GM10266 (cell line): ENCODE measurements around the gene DDB1.

Source experiments
- DNase-seq: peaks from one replicate; pipeline ENCODE4 v3.0.0; 2012; ENCODE audit errors: extremely low spot score
- TF ChIP-seq, protein P1 (sequence below): IDR thresholded peaks from 2 replicates; pipeline ENCODE4 v1.5.1; 2012; ENCODE audit warnings: mild to moderate bottlenecking, low read depth; ENCODE audit not compliant: control insufficient read depth, insufficient read depth; ENCODE audit errors: missing control alignments

Gene DDB1

DNA sequence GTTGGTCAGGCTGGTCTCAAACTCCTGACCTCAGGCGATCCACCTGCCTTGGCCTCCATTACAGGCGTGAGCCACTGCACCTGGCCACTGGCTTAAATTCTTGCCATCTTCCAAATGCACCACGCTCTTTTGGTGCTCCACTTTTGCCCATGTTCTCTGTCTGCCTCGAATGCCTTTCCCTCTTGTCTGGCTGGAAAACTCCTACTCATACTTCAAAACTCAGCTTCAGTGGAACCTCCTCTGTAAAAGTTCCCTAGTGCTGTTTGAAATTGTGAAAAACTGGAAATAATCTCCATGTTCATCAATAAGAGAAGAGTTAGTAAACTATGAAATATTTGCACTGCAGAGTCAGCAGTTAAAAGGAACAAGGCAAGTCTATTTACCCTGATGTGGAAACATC, 49.3 kb downstream of the DDB1 start:
- TF ChIP-seq, protein P1, sequence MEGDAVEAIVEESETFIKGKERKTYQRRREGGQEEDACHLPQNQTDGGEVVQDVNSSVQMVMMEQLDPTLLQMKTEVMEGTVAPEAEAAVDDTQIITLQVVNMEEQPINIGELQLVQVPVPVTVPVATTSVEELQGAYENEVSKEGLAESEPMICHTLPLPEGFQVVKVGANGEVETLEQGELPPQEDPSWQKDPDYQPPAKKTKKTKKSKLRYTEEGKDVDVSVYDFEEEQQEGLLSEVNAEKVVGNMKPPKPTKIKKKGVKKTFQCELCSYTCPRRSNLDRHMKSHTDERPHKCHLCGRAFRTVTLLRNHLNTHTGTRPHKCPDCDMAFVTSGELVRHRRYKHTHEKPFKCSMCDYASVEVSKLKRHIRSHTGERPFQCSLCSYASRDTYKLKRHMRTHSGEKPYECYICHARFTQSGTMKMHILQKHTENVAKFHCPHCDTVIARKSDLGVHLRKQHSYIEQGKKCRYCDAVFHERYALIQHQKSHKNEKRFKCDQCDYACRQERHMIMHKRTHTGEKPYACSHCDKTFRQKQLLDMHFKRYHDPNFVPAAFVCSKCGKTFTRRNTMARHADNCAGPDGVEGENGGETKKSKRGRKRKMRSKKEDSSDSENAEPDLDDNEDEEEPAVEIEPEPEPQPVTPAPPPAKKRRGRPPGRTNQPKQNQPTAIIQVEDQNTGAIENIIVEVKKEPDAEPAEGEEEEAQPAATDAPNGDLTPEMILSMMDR = no peak
- no peak for DNase-seq

DNA sequence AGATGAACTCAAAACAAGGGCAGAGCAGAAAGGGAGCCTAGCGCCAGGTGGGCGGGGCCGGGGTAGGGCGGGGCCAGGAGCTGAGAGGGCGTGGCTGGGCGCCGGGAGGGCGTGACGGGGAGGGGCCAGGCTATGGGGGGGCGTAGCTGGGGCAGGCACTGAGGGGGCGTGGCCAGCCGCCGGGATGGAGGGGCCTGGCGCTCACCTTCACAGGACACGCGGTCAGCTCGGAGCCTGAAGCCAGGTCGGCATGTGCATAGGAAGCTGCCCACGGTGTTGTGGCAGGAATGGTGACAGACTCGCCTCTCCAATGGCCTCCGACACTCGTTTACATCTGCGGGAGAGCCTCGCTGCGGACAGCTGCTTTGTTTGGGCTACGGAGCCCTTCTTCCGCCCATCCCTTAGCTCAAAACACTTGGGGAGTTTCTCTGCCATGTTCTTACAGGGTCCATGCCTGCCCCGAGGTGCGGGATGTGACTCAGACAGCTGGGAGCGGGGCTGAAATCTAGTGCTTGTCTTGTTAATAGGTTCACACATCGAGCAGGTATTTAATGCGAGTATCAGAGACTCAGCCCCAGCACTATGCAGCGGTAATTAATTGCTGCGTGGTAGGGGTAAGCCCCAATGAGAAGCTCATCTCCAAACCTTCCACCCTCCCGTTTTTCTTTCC, 51.2 kb downstream of the DDB1 start:
- peak; percentile 64 for DNase-seq
- TF ChIP-seq, protein P1 = no peak

DNA sequence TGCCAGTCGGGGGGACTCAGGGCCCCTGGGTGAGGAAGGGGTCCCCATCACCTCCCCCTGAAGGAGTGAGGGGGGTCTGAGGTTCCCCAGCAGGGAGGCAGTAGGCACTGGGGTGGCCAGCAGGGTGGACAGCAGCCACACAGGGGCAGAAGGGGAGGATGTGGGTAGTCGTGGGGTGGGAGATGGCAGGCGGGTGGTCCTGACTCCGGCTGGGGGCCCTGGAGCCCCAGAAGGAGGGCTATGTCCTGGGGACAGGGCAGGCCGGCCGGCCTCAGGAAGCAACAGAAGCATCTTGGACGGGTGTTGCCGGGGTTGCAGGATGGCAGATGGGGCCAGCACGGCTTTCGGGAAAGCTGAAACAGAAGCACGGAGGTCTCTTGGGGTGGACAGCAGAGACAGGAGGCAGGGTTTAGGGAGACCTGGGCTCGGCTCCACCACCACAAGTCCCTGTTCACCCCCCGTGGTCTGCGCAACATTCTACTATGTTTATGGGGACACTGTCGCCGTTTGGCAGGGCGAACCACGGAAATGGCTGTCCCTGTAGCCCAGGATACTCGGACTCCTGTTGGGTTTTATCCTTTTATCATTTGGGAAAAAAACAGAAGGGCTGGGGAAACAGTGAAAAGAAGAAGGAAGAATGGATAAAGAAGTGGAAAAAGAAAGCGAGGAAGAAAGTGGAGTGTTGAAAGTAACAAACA, 51.9 kb downstream of the DDB1 start:
- no peak for DNase-seq
- TF ChIP-seq, protein P1 = no peak

DNA sequence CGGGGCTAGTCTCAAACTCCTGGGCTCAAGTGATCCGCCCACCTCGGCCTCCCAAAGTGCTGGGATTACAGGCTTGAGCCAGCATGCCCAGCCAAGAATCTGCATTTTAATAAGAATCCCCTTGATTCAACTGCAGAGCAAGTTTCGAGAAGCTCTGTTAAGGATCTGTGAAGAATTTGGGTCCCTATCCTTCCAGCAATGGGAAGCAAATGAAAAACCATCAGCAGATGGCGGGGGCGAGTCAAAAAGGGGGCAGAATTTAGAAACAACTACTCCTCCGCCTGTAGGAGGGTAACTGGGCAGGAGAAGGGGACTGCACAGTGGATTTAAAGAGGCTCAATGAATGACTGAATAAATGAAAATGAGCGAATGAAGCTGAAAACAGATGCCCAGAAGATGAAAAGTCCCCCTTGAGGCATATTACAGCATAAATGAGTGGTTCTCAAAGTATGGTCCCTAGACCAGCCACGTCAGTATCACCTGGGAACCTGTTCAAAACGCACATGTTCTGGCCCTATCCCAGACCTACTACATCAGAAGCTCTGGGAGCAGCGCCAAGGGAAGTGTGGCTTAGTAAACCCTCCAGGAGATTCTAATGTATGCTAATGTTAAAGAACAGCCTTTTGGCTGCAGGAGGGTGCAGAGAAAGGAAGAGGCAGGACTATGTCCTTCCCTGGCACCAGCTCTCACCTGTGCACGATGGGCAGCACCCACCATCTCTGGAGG, 52.8 kb downstream of the DDB1 start:
- no peak for DNase-seq
- TF ChIP-seq, protein P1 = no peak

DNA sequence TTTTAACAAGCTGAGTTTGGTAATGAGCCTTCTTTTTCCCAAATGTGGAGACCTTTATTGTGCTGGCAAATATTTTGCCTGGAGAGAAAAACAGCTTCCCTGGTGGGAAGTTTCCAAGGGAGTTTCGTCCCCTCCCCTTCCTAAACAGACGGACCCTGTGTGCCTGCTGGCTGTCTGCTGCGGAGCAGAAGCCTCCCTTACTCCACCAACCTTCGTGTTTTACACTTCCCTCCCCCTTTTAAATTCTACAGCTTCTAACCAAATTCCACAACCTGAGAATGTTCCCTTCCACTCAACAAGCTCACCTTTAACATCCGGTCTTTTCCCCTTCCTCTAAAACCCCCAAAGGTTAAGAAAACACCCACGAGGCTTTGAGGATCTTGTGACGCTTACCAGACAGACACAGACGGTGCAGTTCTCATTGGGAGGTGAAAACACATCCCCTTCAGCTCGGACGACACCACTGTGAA, 54.9 kb downstream of the DDB1 start:
- TF ChIP-seq, protein P1 = no peak

DNA sequence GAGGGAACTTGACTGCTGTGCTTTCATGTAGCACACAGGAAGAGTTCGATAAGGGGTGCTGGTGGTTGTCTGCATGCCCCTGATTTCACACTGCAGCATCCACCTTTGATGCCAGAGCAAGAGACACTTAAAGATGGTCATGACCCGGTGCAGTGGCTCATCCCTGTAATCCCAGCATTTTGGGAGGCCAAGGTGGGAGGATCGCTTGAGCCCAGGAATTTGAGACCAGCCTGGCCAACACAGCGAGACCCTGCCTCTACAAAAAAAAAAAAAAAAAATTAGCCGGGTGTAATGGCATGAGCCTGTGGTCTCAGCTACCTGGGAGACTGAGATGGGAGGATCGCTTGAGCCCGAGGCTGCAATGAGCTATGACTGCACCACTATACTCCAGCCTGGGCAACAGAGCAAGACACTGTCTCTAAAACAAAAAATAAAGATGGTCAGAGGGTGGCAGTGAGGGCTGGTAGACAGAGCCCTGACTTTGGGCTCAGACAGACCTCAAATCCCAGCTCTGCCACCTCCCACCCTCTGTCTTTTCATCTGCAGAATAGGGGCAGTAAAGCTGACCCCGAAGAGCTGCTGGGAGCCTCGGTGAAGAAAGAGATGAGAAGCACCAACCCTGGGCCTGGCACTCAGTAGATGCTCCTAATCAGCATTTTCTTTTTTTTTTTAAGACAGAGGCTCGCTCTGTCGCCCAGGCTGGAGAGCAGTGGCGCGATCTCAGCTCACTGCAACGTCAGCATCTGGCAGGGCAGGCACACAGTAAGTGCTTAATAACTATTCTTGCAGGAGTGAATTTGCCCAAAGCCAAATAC, 55.5 kb downstream of the DDB1 start:
- TF ChIP-seq, protein P1 = no peak
- DNase-seq = no peak

More for the DNA sequence above, 54.9 kb downstream of the DDB1 start:
- no peak for DNase-seq
